ENCODE data around the gene GNAL.
A peak's percentile ranks its signal among the peaks of the same experiment; 100 is the strongest.

DNA sequence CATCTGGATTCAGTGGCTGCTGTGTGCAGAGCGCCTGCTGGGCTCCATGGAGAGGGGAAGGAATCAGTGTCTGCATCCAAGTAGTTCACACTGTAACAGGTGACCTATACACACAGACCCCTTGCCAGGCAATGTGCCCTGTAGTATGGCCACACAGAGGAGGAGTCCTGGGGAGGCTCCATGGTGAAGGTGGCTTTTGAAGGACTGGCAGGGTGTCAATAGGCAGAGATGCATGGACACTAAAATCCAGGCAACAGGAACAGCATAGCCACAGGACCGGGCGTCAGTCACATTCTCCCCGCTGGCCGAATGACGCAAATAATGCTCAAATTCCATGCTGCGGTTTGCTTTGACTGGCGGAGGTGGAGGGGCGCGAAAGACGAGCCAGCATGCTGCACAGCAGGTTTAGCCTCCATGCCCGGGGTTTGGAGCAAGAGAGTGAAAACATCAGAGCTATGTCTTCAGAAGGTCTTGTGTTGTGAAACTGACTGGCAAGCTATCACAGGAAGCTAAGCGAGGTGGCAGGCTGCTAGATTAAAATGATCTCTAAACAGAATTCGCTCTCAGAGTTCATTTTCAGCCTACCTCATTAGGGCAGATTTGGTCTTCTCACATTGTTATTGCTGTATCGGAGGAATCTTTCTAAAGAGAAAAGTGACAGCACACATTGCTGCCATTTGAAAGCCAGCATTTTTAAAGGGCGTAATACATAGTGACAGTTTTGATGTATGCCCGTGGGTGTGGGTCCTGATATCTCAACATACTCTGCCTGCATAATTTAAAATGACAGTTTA lies 161.0 kb downstream of the GNAL start:
- TF ChIP-seq, protein P1, sequence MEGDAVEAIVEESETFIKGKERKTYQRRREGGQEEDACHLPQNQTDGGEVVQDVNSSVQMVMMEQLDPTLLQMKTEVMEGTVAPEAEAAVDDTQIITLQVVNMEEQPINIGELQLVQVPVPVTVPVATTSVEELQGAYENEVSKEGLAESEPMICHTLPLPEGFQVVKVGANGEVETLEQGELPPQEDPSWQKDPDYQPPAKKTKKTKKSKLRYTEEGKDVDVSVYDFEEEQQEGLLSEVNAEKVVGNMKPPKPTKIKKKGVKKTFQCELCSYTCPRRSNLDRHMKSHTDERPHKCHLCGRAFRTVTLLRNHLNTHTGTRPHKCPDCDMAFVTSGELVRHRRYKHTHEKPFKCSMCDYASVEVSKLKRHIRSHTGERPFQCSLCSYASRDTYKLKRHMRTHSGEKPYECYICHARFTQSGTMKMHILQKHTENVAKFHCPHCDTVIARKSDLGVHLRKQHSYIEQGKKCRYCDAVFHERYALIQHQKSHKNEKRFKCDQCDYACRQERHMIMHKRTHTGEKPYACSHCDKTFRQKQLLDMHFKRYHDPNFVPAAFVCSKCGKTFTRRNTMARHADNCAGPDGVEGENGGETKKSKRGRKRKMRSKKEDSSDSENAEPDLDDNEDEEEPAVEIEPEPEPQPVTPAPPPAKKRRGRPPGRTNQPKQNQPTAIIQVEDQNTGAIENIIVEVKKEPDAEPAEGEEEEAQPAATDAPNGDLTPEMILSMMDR (IDR thresholded peaks at IDR 0.05), result no peak
- peak in 1 of 2 donors; percentile 67 for TF ChIP-seq POLR2A (IDR thresholded peaks at IDR 0.05)

Data from thyroid gland (tissue), 4 donors.